CD14-positive monocyte (primary cell): ENCODE measurements around the gene PYHIN1. TPM values are rescaled to one million over a fixed set of nuclear protein-coding genes. Genes with fewer than 3 reads are reported as not detected.
A peak's percentile ranks its signal among the peaks of the same experiment; 100 is the strongest.

Experiments
- DNase-seq, 3 donors: peaks; one replicate each; pipeline ENCODE4 v3.0.0-alpha.2; 2011 to 2022
- H2AFZ ChIP-seq: 2 replicates; pipeline ENCODE4 v1.6.0; 2012; ENCODE audit warnings: mild to moderate bottlenecking, low read depth, low read length, inconsistent platforms; ENCODE audit not compliant: insufficient read depth, poor library complexity, severe bottlenecking
- H3K27ac ChIP-seq, 2 donors: 1 replicate in 1 of 2; 2 replicates in 1 of 2; pipeline ENCODE4 v1.5.1; 2012 to 2013; ENCODE audit warnings: low read length in 2 of 2, control low read depth in 1 of 2, inconsistent platforms in 1 of 2, low read depth in 1 of 2, mild to moderate bottlenecking in 1 of 2
- H3K27me3 ChIP-seq, 2 donors: one replicate each; pipeline versions ENCODE4 v1.6.0 to v1.6.1; 2011 to 2013; ENCODE audit warnings: low read length in 2 of 2; ENCODE audit not compliant: control insufficient read depth in 2 of 2, insufficient read depth in 2 of 2
- H3K36me3 ChIP-seq, 2 donors: replicated peaks in 1 of 2; 1 replicate in 1 of 2; 2 replicates in 1 of 2; pipeline versions ENCODE4 v1.5.1 to v1.6.1; 2012 to 2013; ENCODE audit warnings: low read length in 2 of 2, control low read depth in 1 of 2, inconsistent platforms in 1 of 2, mild to moderate bottlenecking in 1 of 2; ENCODE audit not compliant: insufficient read depth in 2 of 2, control insufficient read depth in 1 of 2
- H3K4me1 ChIP-seq, 2 donors: 1 replicate in 1 of 2; 2 replicates in 1 of 2; pipeline versions ENCODE4 v1.5.1 to v1.6.1; 2012 to 2013; ENCODE audit warnings: low read length in 2 of 2, control low read depth in 1 of 2, inconsistent platforms in 1 of 2, mild to moderate bottlenecking in 1 of 2, moderate library complexity in 1 of 2; ENCODE audit not compliant: insufficient read depth in 2 of 2, control insufficient read depth in 1 of 2
- H3K4me2 ChIP-seq: replicated peaks from 2 replicates; pipeline ENCODE3; 2012; ENCODE audit warnings: low read length, moderate library complexity, mild to moderate bottlenecking; ENCODE audit not compliant: poor library complexity, severe bottlenecking; ENCODE audit errors: extremely low read depth
- H3K4me3 ChIP-seq, 3 experiments: fragments of 200-600 bp in 1 of 3; sonication (generic) in 1 of 3; replicated peaks in 1 of 3; 1 replicate in 2 of 3; 2 replicates in 1 of 3; pipeline ENCODE4 v1.5.1; 2011 to 2013; ENCODE audit warnings: low read length in 3 of 3, mild to moderate bottlenecking in 3 of 3, control low read depth in 2 of 3, low read depth in 2 of 3, inconsistent platforms in 1 of 3, moderate library complexity in 1 of 3
- H3K79me2 ChIP-seq: 2 replicates; pipeline ENCODE4 v1.6.0; 2012; ENCODE audit warnings: mild to moderate bottlenecking, control low read depth, inconsistent platforms, low read length, moderate library complexity; ENCODE audit not compliant: insufficient read depth
- H3K9ac ChIP-seq: 2 replicates; pipeline ENCODE4 v1.6.0; 2017; ENCODE audit warnings: low read length, mild to moderate bottlenecking; ENCODE audit not compliant: insufficient read depth, poor library complexity, severe bottlenecking
- H3K9me3 ChIP-seq, 2 donors: replicated peaks in 1 of 2; 1 replicate in 1 of 2; 2 replicates in 1 of 2; pipeline versions ENCODE4 v1.5.1 to v1.6.1; 2012 to 2013; ENCODE audit warnings: low read length in 2 of 2, control low read depth in 1 of 2; ENCODE audit not compliant: control insufficient read depth in 1 of 2, insufficient read depth in 1 of 2
- H4K20me1 ChIP-seq: 2 replicates; pipeline ENCODE4 v1.6.0; 2012; ENCODE audit warnings: mild to moderate bottlenecking, low read length, control low read depth, moderate library complexity; ENCODE audit not compliant: insufficient read depth
- H3K27ac Mint-ChIP-seq, 7 donors: one replicate each; pipeline ENCODE4 v1.8.0; 2020; ENCODE audit warnings: mild to moderate bottlenecking in 7 of 7, mixed read lengths in 7 of 7, moderate library complexity in 6 of 7, inconsistent platforms in 2 of 7
- H3K27me3 Mint-ChIP-seq, 3 donors: one replicate each; pipeline ENCODE4 v1.8.0; 2021 to 2022; ENCODE audit warnings: low read depth in 3 of 3, mild to moderate bottlenecking in 3 of 3, mixed read lengths in 3 of 3, moderate library complexity in 3 of 3, inconsistent platforms in 1 of 3
- H3K36me3 Mint-ChIP-seq, 2 donors: one replicate each; pipeline ENCODE4 v1.8.0; 2020; ENCODE audit warnings: mixed read lengths in 2 of 2, inconsistent platforms in 1 of 2, mild to moderate bottlenecking in 1 of 2
- H3K4me1 Mint-ChIP-seq: one replicate; pipeline ENCODE4 v1.8.0; 2020; ENCODE audit warnings: mild to moderate bottlenecking, mixed read lengths
- H3K4me3 Mint-ChIP-seq, 2 donors: one replicate each; pipeline ENCODE4 v1.8.0; 2020; ENCODE audit warnings: mild to moderate bottlenecking in 2 of 2, mixed read lengths in 2 of 2, moderate library complexity in 1 of 2
- H3K9me3 Mint-ChIP-seq, 7 donors: one replicate each; pipeline ENCODE4 v1.8.0; 2020 to 2022; ENCODE audit warnings: mixed read lengths in 7 of 7, mild to moderate bottlenecking in 6 of 7, moderate library complexity in 6 of 7, inconsistent platforms in 2 of 7
- CTCF ChIP-seq: fragments of 200-600 bp; IDR thresholded peaks from one replicate; pipeline ENCODE4 v1.8.0; 2022; ENCODE audit warnings: antibody characterized with exemption, mild to moderate bottlenecking
- WGBS: methylation state at CpG from one replicate; pipeline ENCODE4 v1.1.5; 2013; ENCODE audit warnings: missing lambda C conversion rate; ENCODE audit not compliant: insufficient coverage; 5-methylcytosine and 5-hydroxymethylcytosine counted together
- intact Hi-C, 2 donors: fragments of 100-400 bp; cut with micrococcal nuclease; formaldehyde crosslinking; loops; one replicate each; pipeline versions ENCODE4 v1.15.0 to v1.15.1; 2023
- polyA plus RNA-seq, 3 donors: library from polyadenylated mRNA; depleted of rRNA in 1 of 3; unstranded in 2 of 3; stranded (reverse) in 1 of 3; fragments of 300-500 nt in 2 of 3; fragments of >200 nt in 1 of 3; fragmentation: Illumina TruSeq in 2 of 3; gene quantifications; 1 replicate in 2 of 3; 2 replicates in 1 of 3; pipeline ENCODE4 v1.2.3, GENCODE V29; 2012 to 2021

Gene PYHIN1
- polyA plus RNA-seq, 3 donors, result 0.15 to 0.44 TPM; not detected in 1

- no peak overlapping the region for H3K27ac ChIP-seq
- no peaks in the 10 kb centered on the region for H3K36me3 ChIP-seq
- no peak for DNase-seq
- Mint-ChIP-seq H3K4me1 (no peaks in the 10 kb centered on the region), H3K4me3 (no peak overlapping the region), H3K27ac (no peak overlapping the region), H3K27me3 (peaks cover 0 to 2% (median 0%) of the 10 kb centered on the region in 3 donors), H3K9me3 (peaks cover 7 to 15% (median 10%) of the 10 kb centered on the region in 7 donors), H3K36me3 (peaks cover 0 to 4% of the 10 kb centered on the region in 2 donors)
- H4K20me1 ChIP-seq, result no peaks in the 10 kb centered on the region
- intact Hi-C loops, result no loop called here
- H3K9me3 ChIP-seq, result peaks cover 14% of the 10 kb centered on the region in 2 donors
- no peaks in the 10 kb centered on the region for H3K4me1 ChIP-seq
- H3K27me3 ChIP-seq, result no peaks in the 10 kb centered on the region
- H3K4me3 ChIP-seq, result no peak overlapping the region
- TF ChIP-seq CTCF, result no peak
- 100% methylated on average over 1 of the region's 4 CpGs for WGBS
- H3K9ac ChIP-seq, result no peak overlapping the region
- no peak overlapping the region for H3K4me2 ChIP-seq
- H2AFZ ChIP-seq, result no peak overlapping the region
- no peaks in the 10 kb centered on the region for H3K79me2 ChIP-seq
Measured at GRCh38 chr1:158976219-158976618, 44.9 kb downstream of the PYHIN1 start.

- Histone ChIP-seq H2AFZ (peak overlapping the region; percentile 12), H3K4me2 (no peak overlapping the region), H3K27ac (no peak overlapping the region), H3K36me3 (no peaks in the 10 kb centered on the region), H3K9ac (no peak overlapping the region), H3K4me1 (no peaks in the 10 kb centered on the region), H3K4me3 (no peak overlapping the region), H3K79me2 (no peaks in the 10 kb centered on the region), H3K27me3 (no peaks in the 10 kb centered on the region), H4K20me1 (no peaks in the 10 kb centered on the region), H3K9me3 (peaks cover 14 to 15% of the 10 kb centered on the region in 2 donors)
- Mint-ChIP-seq H3K36me3 (peaks cover 0 to 4% of the 10 kb centered on the region in 2 donors), H3K27me3 (peaks cover 0 to 2% (median 0%) of the 10 kb centered on the region in 3 donors), H3K9me3 (peaks cover 15 to 24% (median 20%) of the 10 kb centered on the region in 7 donors), H3K4me3 (no peak overlapping the region), H3K27ac (no peak overlapping the region), H3K4me1 (no peaks in the 10 kb centered on the region)
- TF ChIP-seq CTCF, result no peak
- DNase-seq, result no peak
- WGBS, result no CpG with 5 or more reads among the region's 2 CpGs
- intact Hi-C loops, result no loop called here
Measured at GRCh38 chr1:158978730-158979129, 47.4 kb downstream of the PYHIN1 start.
